Stimulated activated effector memory CD8-positive, alpha-beta T cell treated with anti-CD3 and anti-CD28 coated beads, Interleukin-12 subunit alpha, Interleukin-12 subunit beta, amount 100 ng/mL, for 72 hours (primary cell): ENCODE data around the gene CHSY1.
"Not testable (repeated sequence)": the region's sequence is repeated elsewhere in the genome, so short reads cannot be mapped to it uniquely, and the experiment has no call there.

ENCODE experiments used
- ATAC-seq: fragments of 150-1000 bp; cut with Tn5 transposase; 2 replicates; pipeline ENCODE4 v1.10.0; 2021
- DNase-seq, 2 donors: peaks; one replicate each; pipeline ENCODE4 v3.0.0; 2021 to 2022; ENCODE audit warnings: low spot score in 2 of 2
- H3K27ac Mint-ChIP-seq: one replicate; pipeline ENCODE4 v1.8.0; 2022; ENCODE audit warnings: mild to moderate bottlenecking, mixed read lengths
- H3K36me3 Mint-ChIP-seq: one replicate; pipeline ENCODE4 v1.8.0; 2022; ENCODE audit warnings: mild to moderate bottlenecking, mixed read lengths
- H3K4me1 Mint-ChIP-seq: one replicate; pipeline ENCODE4 v1.8.0; 2022; ENCODE audit warnings: mixed read lengths
- H3K4me3 Mint-ChIP-seq: one replicate; pipeline ENCODE4 v1.8.0; 2022; ENCODE audit warnings: mild to moderate bottlenecking, mixed read lengths
- H3K9me3 Mint-ChIP-seq: one replicate; pipeline ENCODE4 v1.8.0; 2022; ENCODE audit warnings: mixed read lengths

The CHSY1 gene

GRCh38 chr15:101242160-101242998 lies 9.5 kb downstream of the CHSY1 start:
- H3K4me3 Mint-ChIP-seq = peak overlapping the region; percentile 67
- peaks cover 78% of the 10 kb centered on the region for H3K4me1 Mint-ChIP-seq
- peaks cover 99% of the 10 kb centered on the region for H3K36me3 Mint-ChIP-seq
- DNase-seq (peak; percentile 28 to 78), ATAC-seq (peak; percentile 83)
- H3K9me3 Mint-ChIP-seq = no peaks in the 10 kb centered on the region
- peak overlapping the region; percentile 88 for H3K27ac Mint-ChIP-seq

GRCh38 chr15:101240358-101240757 lies 11.5 kb downstream of the CHSY1 start:
- ATAC-seq (no peak), DNase-seq (no peak)
- Mint-ChIP-seq H3K36me3 (peaks cover 99% of the 10 kb centered on the region), H3K4me1 (peaks cover 79% of the 10 kb centered on the region), H3K4me3 (peak overlapping the region; percentile 52), H3K9me3 (no peaks in the 10 kb centered on the region), H3K27ac (peak overlapping the region; percentile 79)

GRCh38 chr15:101239724-101240136 lies 12.1 kb downstream of the CHSY1 start:
- H3K36me3 Mint-ChIP-seq = peaks cover 99% of the 10 kb centered on the region
- peak; percentile 59 for ATAC-seq
- H3K4me1 Mint-ChIP-seq = peaks cover 78% of the 10 kb centered on the region

GRCh38 chr15:101237251-101237650 lies 14.6 kb downstream of the CHSY1 start:
- H3K9me3 Mint-ChIP-seq = no peaks in the 10 kb centered on the region
- DNase-seq = no peak
- H3K4me3 Mint-ChIP-seq = peak overlapping the region; percentile 3
- peaks cover 66% of the 10 kb centered on the region for H3K4me1 Mint-ChIP-seq
- ATAC-seq = no peak
- H3K27ac Mint-ChIP-seq = no peak overlapping the region
- H3K36me3 Mint-ChIP-seq = peaks cover 99% of the 10 kb centered on the region

More at GRCh38 chr15:101239724-101240136, 12.1 kb downstream of the CHSY1 start:
- Mint-ChIP-seq H3K9me3 (no peaks in the 10 kb centered on the region), H3K4me3 (peak overlapping the region; percentile 52), H3K27ac (peak overlapping the region; percentile 79)
- DNase-seq = no peak

- Mint-ChIP-seq H3K4me3 (no peak overlapping the region), H3K4me1 (peaks cover 64% of the 10 kb centered on the region), H3K27ac (no peak overlapping the region), H3K9me3 (no peaks in the 10 kb centered on the region), H3K36me3 (peaks cover 100% of the 10 kb centered on the region)
- no peak for DNase-seq
- no peak for ATAC-seq
These were observed 18.1 kb downstream of the CHSY1 start for GRCh38 chr15:101233651-101234280.

- H3K4me1 Mint-ChIP-seq = peaks cover 71% of the 10 kb centered on the region
- H3K36me3 Mint-ChIP-seq = peaks cover 100% of the 10 kb centered on the region
- H3K9me3 Mint-ChIP-seq = peaks cover 3% of the 10 kb centered on the region
- no peak for ATAC-seq
- no peak overlapping the region for H3K27ac Mint-ChIP-seq
- no peak for DNase-seq
- no peak overlapping the region for H3K4me3 Mint-ChIP-seq
These were observed 19.2 kb downstream of the CHSY1 start for GRCh38 chr15:101232677-101233076.

GRCh38 chr15:101228313-101228712 lies 23.5 kb downstream of the CHSY1 start:
- H3K9me3 Mint-ChIP-seq = peaks cover 3% of the 10 kb centered on the region
- H3K36me3 Mint-ChIP-seq = peaks cover 97% of the 10 kb centered on the region
- DNase-seq (no peak), ATAC-seq (no peak)
- H3K4me3 Mint-ChIP-seq = no peak overlapping the region
- H3K27ac Mint-ChIP-seq = peak overlapping the region; percentile 18
- peaks cover 80% of the 10 kb centered on the region for H3K4me1 Mint-ChIP-seq

GRCh38 chr15:101225658-101226057 lies 26.2 kb downstream of the CHSY1 start:
- Mint-ChIP-seq H3K4me1 (peaks cover 74% of the 10 kb centered on the region), H3K27ac (peak overlapping the region; percentile 68), H3K9me3 (peaks cover 3% of the 10 kb centered on the region), H3K36me3 (peaks cover 96% of the 10 kb centered on the region), H3K4me3 (no peak overlapping the region)
- ATAC-seq (no peak), DNase-seq (no peak)

GRCh38 chr15:101221902-101222301 lies 29.9 kb downstream of the CHSY1 start:
- no peak for ATAC-seq
- no peaks in the 10 kb centered on the region for H3K9me3 Mint-ChIP-seq
- no peak for DNase-seq
- no peak overlapping the region for H3K4me3 Mint-ChIP-seq
- H3K27ac Mint-ChIP-seq = peak overlapping the region; percentile 26
- H3K36me3 Mint-ChIP-seq = peaks cover 96% of the 10 kb centered on the region
- peaks cover 82% of the 10 kb centered on the region for H3K4me1 Mint-ChIP-seq

GRCh38 chr15:101220060-101220459 lies 31.8 kb downstream of the CHSY1 start:
- no peak overlapping the region for H3K4me3 Mint-ChIP-seq
- H3K36me3 Mint-ChIP-seq = peaks cover 96% of the 10 kb centered on the region
- H3K27ac Mint-ChIP-seq = peak overlapping the region; percentile 84
- H3K9me3 Mint-ChIP-seq = no peaks in the 10 kb centered on the region
- no peak for DNase-seq
- no peak for ATAC-seq
- H3K4me1 Mint-ChIP-seq = peaks cover 85% of the 10 kb centered on the region

GRCh38 chr15:101219441-101219840 lies 32.4 kb downstream of the CHSY1 start:
- Mint-ChIP-seq H3K4me3 (no peak overlapping the region), H3K36me3 (peaks cover 96% of the 10 kb centered on the region), H3K9me3 (no peaks in the 10 kb centered on the region), H3K4me1 (peaks cover 83% of the 10 kb centered on the region), H3K27ac (no peak overlapping the region)
- peak; percentile 16 for ATAC-seq
- DNase-seq = no peak

- ATAC-seq (no peak), DNase-seq (no peak)
- no peaks in the 10 kb centered on the region for H3K9me3 Mint-ChIP-seq
- no peak overlapping the region for H3K4me3 Mint-ChIP-seq
- H3K36me3 Mint-ChIP-seq = peaks cover 97% of the 10 kb centered on the region
- no peak overlapping the region for H3K27ac Mint-ChIP-seq
- peaks cover 88% of the 10 kb centered on the region for H3K4me1 Mint-ChIP-seq
These were observed 34.4 kb downstream of the CHSY1 start for GRCh38 chr15:101217446-101217845.

GRCh38 chr15:101216100-101216499 lies 35.7 kb downstream of the CHSY1 start:
- peak overlapping the region; percentile 46 for H3K27ac Mint-ChIP-seq
- peaks cover 97% of the 10 kb centered on the region for H3K36me3 Mint-ChIP-seq
- H3K9me3 Mint-ChIP-seq = no peaks in the 10 kb centered on the region
- DNase-seq = no peak
- ATAC-seq = no peak
- H3K4me1 Mint-ChIP-seq = peaks cover 92% of the 10 kb centered on the region
- no peak overlapping the region for H3K4me3 Mint-ChIP-seq

GRCh38 chr15:101215681-101216080 lies 36.2 kb downstream of the CHSY1 start:
- no peak for ATAC-seq
- Mint-ChIP-seq H3K9me3 (no peaks in the 10 kb centered on the region), H3K36me3 (peaks cover 97% of the 10 kb centered on the region), H3K4me1 (peaks cover 92% of the 10 kb centered on the region), H3K27ac (peak overlapping the region; percentile 35), H3K4me3 (no peak overlapping the region)
- no peak for DNase-seq

GRCh38 chr15:101214435-101215097 lies 37.3 kb downstream of the CHSY1 start:
- not testable (repeated sequence) for ATAC-seq, H3K9me3 Mint-ChIP-seq, H3K4me3 Mint-ChIP-seq, DNase-seq, H3K27ac Mint-ChIP-seq
- H3K36me3 Mint-ChIP-seq = peaks cover 97% of the 10 kb centered on the region
- H3K4me1 Mint-ChIP-seq = peaks cover 92% of the 10 kb centered on the region
